PFSK-1 (cell line): ENCODE measurements around the gene ZNF362.

ENCODE experiments used
- FOXP2 ChIP-seq: optimal IDR thresholded peaks from 2 replicates; pipeline ENCODE3; 2011; ENCODE audit warnings: borderline replicate concordance, control low read depth, inconsistent platforms; ENCODE audit not compliant: insufficient read depth; ENCODE audit errors: extremely low read length, extremely low read depth
- POLR2AphosphoS5 ChIP-seq: IDR thresholded peaks from 2 replicates; pipeline ENCODE4 v1.6.1; 2012; ENCODE audit warnings: low read depth, mild to moderate bottlenecking, control low read depth, low read length, moderate library complexity
- SIN3A ChIP-seq: IDR thresholded peaks from 2 replicates; pipeline ENCODE4 v1.6.1; 2012; ENCODE audit warnings: mild to moderate bottlenecking, low read length, moderate library complexity, borderline replicate concordance; ENCODE audit not compliant: insufficient read depth
- TAF1 ChIP-seq: IDR thresholded peaks from 2 replicates; pipeline ENCODE4 v1.6.1; 2012; ENCODE audit warnings: low read length, control low read depth, borderline replicate concordance; ENCODE audit not compliant: insufficient read depth
- TF ChIP-seq, protein P1 (sequence below), 2 experiments: IDR thresholded peaks; 2 replicates each; pipeline versions ENCODE4 v1.6.1 to v1.8.0; 2011 to 2012; ENCODE audit warnings: low read depth in 2 of 2, low read length in 2 of 2, control low read depth in 1 of 2, inconsistent platforms in 1 of 2, mild to moderate bottlenecking in 1 of 2, moderate library complexity in 1 of 2; ENCODE audit not compliant: insufficient read depth in 1 of 2

ZNF362 gene

DNA sequence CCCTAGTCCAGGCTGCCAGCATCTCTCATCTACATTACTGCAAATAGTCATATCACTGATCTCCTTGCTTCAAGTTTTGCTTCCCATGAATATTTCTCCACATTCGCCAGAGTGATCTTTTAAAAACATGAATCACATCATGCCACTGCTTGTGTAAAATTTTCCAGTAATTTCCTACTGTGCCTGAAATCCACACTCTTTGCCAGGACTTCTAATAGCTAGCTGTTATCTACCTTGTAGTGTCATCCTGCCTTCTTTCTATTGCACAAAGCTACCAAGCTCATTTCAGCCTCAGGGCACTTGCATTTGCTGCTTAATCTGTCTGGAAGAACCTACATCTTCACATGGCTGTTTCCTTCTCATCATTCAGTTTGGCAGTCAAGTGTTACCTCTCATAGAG is 33.9 kb upstream of the ZNF362 start:
- TF ChIP-seq, protein P1, sequence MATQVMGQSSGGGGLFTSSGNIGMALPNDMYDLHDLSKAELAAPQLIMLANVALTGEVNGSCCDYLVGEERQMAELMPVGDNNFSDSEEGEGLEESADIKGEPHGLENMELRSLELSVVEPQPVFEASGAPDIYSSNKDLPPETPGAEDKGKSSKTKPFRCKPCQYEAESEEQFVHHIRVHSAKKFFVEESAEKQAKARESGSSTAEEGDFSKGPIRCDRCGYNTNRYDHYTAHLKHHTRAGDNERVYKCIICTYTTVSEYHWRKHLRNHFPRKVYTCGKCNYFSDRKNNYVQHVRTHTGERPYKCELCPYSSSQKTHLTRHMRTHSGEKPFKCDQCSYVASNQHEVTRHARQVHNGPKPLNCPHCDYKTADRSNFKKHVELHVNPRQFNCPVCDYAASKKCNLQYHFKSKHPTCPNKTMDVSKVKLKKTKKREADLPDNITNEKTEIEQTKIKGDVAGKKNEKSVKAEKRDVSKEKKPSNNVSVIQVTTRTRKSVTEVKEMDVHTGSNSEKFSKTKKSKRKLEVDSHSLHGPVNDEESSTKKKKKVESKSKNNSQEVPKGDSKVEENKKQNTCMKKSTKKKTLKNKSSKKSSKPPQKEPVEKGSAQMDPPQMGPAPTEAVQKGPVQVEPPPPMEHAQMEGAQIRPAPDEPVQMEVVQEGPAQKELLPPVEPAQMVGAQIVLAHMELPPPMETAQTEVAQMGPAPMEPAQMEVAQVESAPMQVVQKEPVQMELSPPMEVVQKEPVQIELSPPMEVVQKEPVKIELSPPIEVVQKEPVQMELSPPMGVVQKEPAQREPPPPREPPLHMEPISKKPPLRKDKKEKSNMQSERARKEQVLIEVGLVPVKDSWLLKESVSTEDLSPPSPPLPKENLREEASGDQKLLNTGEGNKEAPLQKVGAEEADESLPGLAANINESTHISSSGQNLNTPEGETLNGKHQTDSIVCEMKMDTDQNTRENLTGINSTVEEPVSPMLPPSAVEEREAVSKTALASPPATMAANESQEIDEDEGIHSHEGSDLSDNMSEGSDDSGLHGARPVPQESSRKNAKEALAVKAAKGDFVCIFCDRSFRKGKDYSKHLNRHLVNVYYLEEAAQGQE (IDR thresholded peaks at IDR 0.05; ENCODE audit: insufficient read depth in 1 of 2, low read depth in 2 of 2, low read length in 2 of 2), result no peak
- no peak for TF ChIP-seq TAF1
- no peak for TF ChIP-seq FOXP2
- no peak for TF ChIP-seq POLR2AphosphoS5
- TF ChIP-seq SIN3A, result no peak

DNA sequence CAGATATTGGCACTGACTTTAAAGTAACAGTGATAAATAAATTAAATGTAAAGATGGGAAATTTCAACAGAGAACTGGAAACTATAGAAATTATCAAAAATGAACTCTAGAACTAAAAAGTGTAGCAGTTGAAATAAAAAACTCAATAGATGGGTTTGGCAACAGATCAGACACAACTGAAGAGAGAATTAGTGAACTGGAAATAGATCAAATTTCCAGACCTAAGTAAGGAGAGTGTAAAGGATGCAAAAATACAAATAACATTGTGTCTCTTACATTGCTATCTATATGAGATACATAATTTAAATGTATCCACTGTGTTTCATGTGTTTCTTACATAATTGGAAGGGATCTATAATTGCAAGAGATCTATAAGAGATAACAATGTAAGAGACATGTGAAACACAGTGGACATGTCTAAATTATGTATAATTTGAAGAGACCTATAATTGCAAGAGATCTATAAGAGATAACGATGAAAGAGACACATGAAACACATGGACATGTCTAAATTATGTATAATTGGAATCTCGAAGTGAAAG is 32.1 kb upstream of the ZNF362 start:
- TF ChIP-seq POLR2AphosphoS5 (no peak), TAF1 (no peak), FOXP2 (no peak), SIN3A (no peak)
- TF ChIP-seq, protein P1 (IDR thresholded peaks at IDR 0.05; ENCODE audit: insufficient read depth in 1 of 2, low read depth in 2 of 2, low read length in 2 of 2), result no peak

DNA sequence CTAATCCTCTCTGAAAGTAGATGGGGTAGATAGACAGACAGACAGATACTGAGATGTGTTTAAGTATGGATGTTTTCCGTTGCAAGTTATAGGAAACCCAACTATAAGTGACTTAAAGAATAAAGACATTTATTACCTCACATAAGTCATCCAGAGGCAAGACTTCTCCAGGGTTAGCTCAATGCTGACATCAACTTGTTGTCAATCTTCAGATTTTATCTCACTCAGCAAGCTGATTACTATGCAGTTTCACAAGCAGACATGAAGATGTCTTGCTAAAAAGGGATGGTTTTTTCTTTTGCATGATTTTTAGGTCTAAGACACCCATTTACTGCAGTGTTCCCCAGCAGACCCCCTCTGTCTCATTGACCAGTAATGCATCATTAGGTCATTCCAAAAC is 30.7 kb upstream of the ZNF362 start:
- TF ChIP-seq, protein P1 (IDR thresholded peaks at IDR 0.05; ENCODE audit: insufficient read depth in 1 of 2, low read depth in 2 of 2, low read length in 2 of 2), result no peak
- TF ChIP-seq POLR2AphosphoS5, result no peak
- TF ChIP-seq TAF1, result no peak
- no peak for TF ChIP-seq SIN3A
- TF ChIP-seq FOXP2, result no peak

DNA sequence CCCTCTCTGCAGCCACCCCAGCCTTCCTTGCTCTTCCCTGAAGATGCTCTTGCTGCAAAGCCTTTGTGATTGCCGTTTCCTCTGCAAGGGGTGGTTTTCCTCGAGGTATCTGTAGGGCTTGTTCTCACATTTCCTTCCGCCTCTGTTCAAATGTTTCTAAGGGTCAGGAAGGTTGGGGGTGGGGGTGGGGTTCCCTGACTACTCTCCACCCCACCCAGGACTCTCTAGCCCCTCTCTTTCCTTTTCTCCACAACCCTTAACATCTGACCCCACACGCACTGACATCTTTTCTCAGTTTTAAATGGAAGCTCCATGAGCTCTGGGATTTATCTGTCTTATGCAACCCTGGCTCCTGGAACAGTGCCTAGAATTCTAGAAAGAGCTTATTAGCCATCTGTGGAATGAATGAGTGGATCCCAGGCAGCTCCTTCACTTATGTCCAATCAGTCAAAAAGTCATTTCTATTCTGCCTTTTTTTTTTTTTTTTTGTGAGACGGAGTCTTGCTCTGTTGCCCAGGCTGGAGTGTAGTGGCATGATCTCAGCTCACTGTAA is 27.3 kb upstream of the ZNF362 start:
- TF ChIP-seq POLR2AphosphoS5, result no peak
- TF ChIP-seq TAF1, result no peak
- TF ChIP-seq FOXP2, result no peak
- TF ChIP-seq, protein P1 (IDR thresholded peaks at IDR 0.05; ENCODE audit: insufficient read depth in 1 of 2, low read depth in 2 of 2, low read length in 2 of 2), result no peak
- TF ChIP-seq SIN3A, result no peak
